Activated T-helper 1 cell treated with anti-CD3 and anti-CD28 coated beads, Interleukin-12 subunit alpha, Interleukin-12 subunit beta, Interleukin-2, Interleukin-4 antibody, amounts not matched to agents 30 ng/mL and 10 ng/mL and 1 ng/mL, durations not matched to agents 14 hours and 24 hours and 36 hours (primary cell): ENCODE results near the gene TMEM98. TPM values are rescaled to one million over a fixed set of nuclear protein-coding genes. Genes with fewer than 3 reads are reported as not detected.
"Not testable (repeated sequence)": the region's sequence is repeated elsewhere in the genome, so short reads cannot be mapped to it uniquely, and the experiment has no call there.

Experiments
- DNase-seq: peaks from one replicate; pipeline ENCODE4 v3.0.0; 2021; ENCODE audit warnings: low spot score
- H3K27ac Mint-ChIP-seq: one replicate; pipeline ENCODE4 v1.8.0; 2021; ENCODE audit warnings: mild to moderate bottlenecking, mixed read lengths
- H3K27me3 Mint-ChIP-seq: one replicate; pipeline ENCODE4 v1.8.0; 2022; ENCODE audit warnings: mild to moderate bottlenecking, moderate library complexity, mixed read lengths; ENCODE audit not compliant: insufficient read depth
- H3K36me3 Mint-ChIP-seq: one replicate; pipeline ENCODE4 v1.8.0; 2021; ENCODE audit warnings: low read depth, mixed read lengths
- H3K4me1 Mint-ChIP-seq: one replicate; pipeline ENCODE4 v1.8.0; 2021; ENCODE audit warnings: low read depth, mixed read lengths
- H3K4me3 Mint-ChIP-seq: one replicate; pipeline ENCODE4 v1.8.0; 2021; ENCODE audit warnings: mild to moderate bottlenecking, moderate library complexity, mixed read lengths
- H3K9me3 Mint-ChIP-seq: one replicate; pipeline ENCODE4 v1.8.0; 2021; ENCODE audit warnings: mixed read lengths
- intact Hi-C: fragments of 100-400 bp; cut with micrococcal nuclease; formaldehyde crosslinking; loops from one replicate; pipeline ENCODE4 v1.15.1; 2024
- total RNA-seq: library from RNA; stranded (reverse); gene quantifications from 2 replicates; pipeline ENCODE4 v1.2.3, GENCODE V29; 2022

The TMEM98 gene
- total RNA-seq, 1 donor from 2014 or later = 0.57 TPM

DNA sequence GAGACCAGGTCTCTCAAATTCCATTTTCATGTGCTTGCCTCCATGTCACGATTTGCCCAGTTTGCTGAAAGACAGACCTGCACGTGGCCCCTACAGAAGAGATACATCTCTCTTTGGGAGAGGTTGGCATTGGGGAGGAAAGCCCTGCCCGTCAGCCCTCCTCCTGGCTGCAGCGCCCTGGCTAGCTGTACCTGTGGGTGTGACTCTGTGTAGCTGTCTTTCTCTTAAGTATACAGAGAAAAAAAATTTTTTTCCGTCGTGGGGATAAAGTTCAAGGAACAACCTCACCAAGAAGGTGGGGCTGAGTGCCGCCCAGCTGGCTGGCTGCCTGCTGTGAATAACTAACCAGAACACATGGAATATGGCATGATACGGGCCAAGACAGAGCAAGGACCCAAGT lies 26.5 kb downstream of the TMEM98 start:
- DNase-seq = no peak
- intact Hi-C loops = no loop called here
- H3K4me1 Mint-ChIP-seq = no peaks in the 10 kb centered on the region
- H3K36me3 Mint-ChIP-seq = no peaks in the 10 kb centered on the region
- H3K27me3 Mint-ChIP-seq = peaks cover 13% of the 10 kb centered on the region
- H3K9me3 Mint-ChIP-seq = no peaks in the 10 kb centered on the region
- no peak overlapping the region for H3K27ac Mint-ChIP-seq
- H3K4me3 Mint-ChIP-seq = no peak overlapping the region

DNA sequence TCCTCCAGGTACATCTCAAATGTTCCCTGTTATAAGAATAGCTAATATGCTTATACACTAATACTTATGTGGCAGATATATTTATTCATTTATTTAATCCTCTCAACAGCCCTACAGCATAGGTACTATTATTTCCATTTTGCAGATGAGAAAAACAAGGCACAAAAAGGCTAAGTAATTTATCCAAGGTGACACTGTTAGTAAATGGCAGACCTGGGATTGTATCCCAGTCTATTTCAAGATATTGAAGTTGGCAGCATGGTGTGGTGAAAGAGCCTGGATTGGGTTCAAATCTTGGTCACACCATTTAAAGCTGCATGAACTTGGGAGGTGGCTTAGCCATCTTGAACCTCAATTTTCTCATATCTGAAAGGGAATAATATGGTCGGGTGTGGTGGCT lies 27.2 kb downstream of the TMEM98 start:
- Mint-ChIP-seq H3K27me3 (peaks cover 13% of the 10 kb centered on the region), H3K36me3 (no peaks in the 10 kb centered on the region), H3K27ac (no peak overlapping the region), H3K4me3 (no peak overlapping the region), H3K9me3 (no peaks in the 10 kb centered on the region), H3K4me1 (no peaks in the 10 kb centered on the region)
- intact Hi-C loops = no loop called here
- DNase-seq = no peak

DNA sequence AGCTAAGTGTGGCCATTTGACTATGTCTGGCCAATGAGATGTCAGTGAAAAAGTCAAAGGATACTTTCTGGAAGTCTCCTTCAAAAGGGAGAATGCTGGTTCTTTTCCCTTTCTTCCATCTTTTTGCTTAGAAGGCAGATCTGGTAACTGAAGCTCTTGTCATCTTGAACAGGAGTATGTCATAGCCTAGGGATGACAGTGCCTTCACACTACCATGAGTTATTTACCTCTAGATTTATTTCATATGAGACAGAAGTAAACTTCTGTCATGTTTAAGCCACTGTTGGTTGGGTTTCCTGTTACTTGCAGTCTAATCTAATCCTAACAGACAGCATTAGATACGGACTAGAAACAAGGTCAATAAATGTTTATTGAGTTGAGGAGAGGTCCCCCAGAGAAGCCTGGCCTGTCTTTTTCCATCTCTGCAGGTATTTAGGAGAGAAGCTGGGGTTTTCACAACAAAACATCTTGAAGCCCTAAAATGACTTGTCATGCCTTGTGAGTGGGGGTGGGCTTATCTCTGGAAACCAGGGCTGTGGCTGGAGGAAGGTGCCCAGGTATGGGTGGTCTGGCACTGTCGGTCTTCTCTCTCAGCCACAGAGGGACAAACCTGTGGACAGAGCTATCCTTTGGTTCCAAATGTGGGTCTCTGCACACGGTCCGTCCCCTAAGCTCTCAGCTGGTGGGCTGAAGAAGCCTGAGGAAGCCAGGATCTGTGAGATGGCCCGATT lies 28.5 kb downstream of the TMEM98 start:
- Mint-ChIP-seq H3K4me3 (no peak overlapping the region), H3K4me1 (no peaks in the 10 kb centered on the region), H3K27me3 (peaks cover 13% of the 10 kb centered on the region), H3K27ac (no peak overlapping the region), H3K36me3 (no peaks in the 10 kb centered on the region), H3K9me3 (no peaks in the 10 kb centered on the region)
- no peak for DNase-seq
- intact Hi-C loops = no loop called here

DNA sequence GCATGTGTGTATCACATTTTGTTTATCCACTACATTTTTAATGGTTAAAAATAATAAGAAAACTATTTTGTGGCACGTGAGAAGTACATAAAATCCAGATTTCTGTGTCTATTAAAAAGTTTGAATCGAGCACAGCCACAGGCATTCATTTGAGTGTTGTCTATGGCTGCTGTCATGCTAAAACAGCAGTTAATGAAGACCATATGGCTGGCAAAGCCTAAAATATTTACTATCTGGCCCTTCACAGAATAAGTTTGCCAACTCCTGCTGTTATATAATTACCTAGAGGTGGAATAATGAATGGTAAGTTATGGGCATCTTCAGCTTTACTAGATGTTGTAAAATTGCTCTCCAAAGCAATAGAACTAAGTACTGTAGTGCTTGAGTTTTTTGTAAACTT lies 30.5 kb downstream of the TMEM98 start:
- Mint-ChIP-seq H3K9me3 (no peaks in the 10 kb centered on the region), H3K4me3 (no peak overlapping the region), H3K27ac (no peak overlapping the region), H3K27me3 (peaks cover 18% of the 10 kb centered on the region), H3K36me3 (no peaks in the 10 kb centered on the region), H3K4me1 (no peaks in the 10 kb centered on the region)
- intact Hi-C loops = no loop called here
- DNase-seq = no peak

DNA sequence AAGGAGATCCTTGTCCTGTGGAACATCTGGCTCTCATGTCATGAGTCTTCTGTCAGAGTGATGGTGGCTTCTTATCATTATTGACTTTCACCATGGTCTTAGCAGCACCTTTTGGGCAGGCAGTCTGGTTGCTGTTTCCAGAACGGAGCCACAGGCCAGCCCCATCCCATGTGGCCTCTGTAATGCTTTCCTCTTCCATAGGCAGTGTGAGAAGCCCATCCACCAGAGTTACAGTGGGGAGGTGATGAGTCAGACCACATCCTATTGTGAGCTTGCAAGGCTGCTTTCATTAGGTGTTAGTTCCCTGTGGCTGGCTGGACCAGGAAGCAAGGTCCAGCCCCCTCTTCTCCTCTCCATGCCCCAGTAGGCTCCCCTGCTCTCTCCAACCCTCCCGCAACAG lies 32.9 kb downstream of the TMEM98 start:
- intact Hi-C loops = no loop called here
- Mint-ChIP-seq H3K4me1 (no peaks in the 10 kb centered on the region), H3K27ac (no peak overlapping the region), H3K36me3 (no peaks in the 10 kb centered on the region), H3K4me3 (no peak overlapping the region), H3K9me3 (no peaks in the 10 kb centered on the region), H3K27me3 (peaks cover 18% of the 10 kb centered on the region)
- DNase-seq = no peak

DNA sequence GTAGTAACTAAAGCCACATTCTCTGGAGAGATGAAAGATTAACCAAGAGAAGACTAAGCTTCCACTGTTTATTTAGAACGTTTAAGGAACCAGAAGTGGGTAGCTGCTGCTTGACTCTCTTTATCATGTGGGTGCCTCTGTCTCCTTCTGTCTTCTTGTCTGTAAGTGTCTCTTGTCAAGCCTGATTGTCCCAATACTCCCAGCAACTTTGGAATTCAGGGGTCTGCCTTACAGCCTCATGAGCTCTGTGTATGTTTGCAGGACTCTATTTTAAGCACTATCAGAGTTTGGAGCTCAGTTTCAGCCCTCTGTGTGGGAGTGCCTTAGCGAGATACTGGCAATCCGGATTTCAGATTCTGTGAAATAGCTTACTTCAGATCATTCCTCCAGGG lies 34.4 kb downstream of the TMEM98 start:
- H3K4me1 Mint-ChIP-seq = no peaks in the 10 kb centered on the region
- DNase-seq = no peak
- no peak overlapping the region for H3K4me3 Mint-ChIP-seq
- H3K9me3 Mint-ChIP-seq = no peaks in the 10 kb centered on the region
- peaks cover 20% of the 10 kb centered on the region for H3K27me3 Mint-ChIP-seq
- no peak overlapping the region for H3K27ac Mint-ChIP-seq
- no peaks in the 10 kb centered on the region for H3K36me3 Mint-ChIP-seq
- intact Hi-C loops = no loop called here

DNA sequence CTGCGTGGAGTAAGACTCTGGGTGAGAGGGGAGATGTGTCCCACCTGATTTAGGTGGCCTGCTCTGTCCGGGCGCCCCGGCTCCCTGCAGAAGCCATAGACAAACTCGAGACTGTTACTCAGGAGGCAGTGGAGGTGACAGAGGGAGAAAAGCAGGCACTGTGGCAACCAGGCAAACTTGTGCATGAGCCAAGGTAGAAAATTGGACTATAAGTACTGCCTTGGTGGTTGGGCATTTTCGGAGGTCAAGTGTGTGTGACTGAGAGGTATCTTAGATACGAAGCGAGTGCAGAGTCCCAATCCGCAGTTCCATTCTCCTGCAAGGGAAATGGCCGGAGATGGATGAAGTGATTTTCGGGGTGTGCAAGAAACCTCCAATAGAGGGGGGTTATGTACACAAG lies 36.6 kb downstream of the TMEM98 start:
- H3K4me1 Mint-ChIP-seq = no peaks in the 10 kb centered on the region
- intact Hi-C loops = no loop called here

DNA sequence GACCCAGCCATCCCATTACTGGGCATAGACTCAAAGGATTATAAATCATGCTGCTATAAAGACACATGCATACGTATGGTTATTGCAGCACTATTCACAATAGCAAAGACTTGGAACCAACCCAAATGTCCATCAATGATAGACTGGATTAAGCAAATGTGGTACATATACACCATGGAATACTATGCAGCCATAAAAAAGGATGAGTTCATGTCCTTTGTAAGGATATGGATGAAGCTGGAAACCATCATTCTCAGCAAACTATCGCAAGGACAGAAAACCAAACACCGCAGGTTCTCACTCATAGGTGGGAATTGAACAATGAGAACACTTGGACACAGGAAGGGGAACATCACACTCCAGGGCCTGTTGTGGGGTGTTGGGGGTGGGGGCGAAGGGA lies 41.3 kb downstream of the TMEM98 start:
- H3K4me3 Mint-ChIP-seq, H3K27ac Mint-ChIP-seq, DNase-seq, H3K36me3 Mint-ChIP-seq, intact Hi-C loops: not testable (repeated sequence)
- H3K4me1 Mint-ChIP-seq = peaks cover 20% of the 10 kb centered on the region
- H3K9me3 Mint-ChIP-seq = peaks cover 16% of the 10 kb centered on the region
- H3K27me3 Mint-ChIP-seq = peaks cover 14% of the 10 kb centered on the region

More for the DNA sequence above, 36.6 kb downstream of the TMEM98 start:
- DNase-seq = no peak
- Mint-ChIP-seq H3K9me3 (peaks cover 9% of the 10 kb centered on the region), H3K27me3 (peaks cover 17% of the 10 kb centered on the region), H3K4me3 (no peak overlapping the region), H3K36me3 (no peaks in the 10 kb centered on the region), H3K27ac (no peak overlapping the region)

DNA sequence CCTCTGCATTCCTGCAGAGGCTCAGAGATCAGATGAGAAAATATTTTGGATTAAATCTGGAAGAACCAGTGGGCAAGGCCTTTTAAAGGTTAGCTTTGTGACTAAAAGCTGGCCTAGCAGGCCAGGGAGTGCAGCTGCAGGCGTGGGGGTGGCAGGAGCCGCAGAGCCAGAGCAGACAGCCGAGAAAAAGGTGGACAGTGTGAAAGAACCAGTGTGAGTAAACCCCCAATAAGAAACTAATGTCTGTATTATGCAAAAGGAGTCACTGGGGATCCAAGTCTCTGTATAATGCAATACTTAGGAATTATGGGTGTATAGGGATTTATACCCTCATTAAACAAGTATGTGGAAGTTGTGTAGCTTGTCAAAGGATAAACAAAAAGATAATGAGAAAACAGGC lies 42.3 kb downstream of the TMEM98 start:
- Mint-ChIP-seq H3K36me3 (no peaks in the 10 kb centered on the region), H3K4me3 (no peak overlapping the region), H3K27me3 (peaks cover 17% of the 10 kb centered on the region), H3K27ac (no peak overlapping the region), H3K4me1 (peaks cover 20% of the 10 kb centered on the region), H3K9me3 (peaks cover 16% of the 10 kb centered on the region)
- no peak for DNase-seq
- intact Hi-C loops = no loop called here

DNA sequence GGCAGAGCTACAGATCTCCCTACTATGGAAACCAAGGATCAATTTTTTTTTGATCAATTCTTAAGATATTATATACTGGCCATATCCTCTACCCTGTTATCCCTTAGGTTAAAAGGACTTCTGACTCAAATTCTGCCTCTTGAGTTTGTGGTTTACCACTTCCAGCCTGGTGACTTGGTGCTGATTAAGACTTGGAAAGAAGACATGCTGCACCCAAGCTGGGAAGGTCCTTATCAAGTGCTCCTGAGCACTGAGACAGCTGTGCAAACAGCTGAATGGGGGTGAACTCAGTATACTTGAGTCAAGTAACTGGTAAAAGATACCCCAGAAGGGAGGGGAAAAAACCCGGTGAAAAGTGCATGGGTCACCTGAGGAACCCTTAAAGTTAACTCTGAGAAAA lies 43.2 kb downstream of the TMEM98 start:
- H3K9me3 Mint-ChIP-seq = peaks cover 16% of the 10 kb centered on the region
- no peak overlapping the region for H3K4me3 Mint-ChIP-seq
- peaks cover 20% of the 10 kb centered on the region for H3K4me1 Mint-ChIP-seq
- DNase-seq = peak; percentile 21
- intact Hi-C loops = no loop called here
- peaks cover 13% of the 10 kb centered on the region for H3K27me3 Mint-ChIP-seq
- H3K27ac Mint-ChIP-seq = peak overlapping the region; percentile 50
- H3K36me3 Mint-ChIP-seq = no peaks in the 10 kb centered on the region

DNA sequence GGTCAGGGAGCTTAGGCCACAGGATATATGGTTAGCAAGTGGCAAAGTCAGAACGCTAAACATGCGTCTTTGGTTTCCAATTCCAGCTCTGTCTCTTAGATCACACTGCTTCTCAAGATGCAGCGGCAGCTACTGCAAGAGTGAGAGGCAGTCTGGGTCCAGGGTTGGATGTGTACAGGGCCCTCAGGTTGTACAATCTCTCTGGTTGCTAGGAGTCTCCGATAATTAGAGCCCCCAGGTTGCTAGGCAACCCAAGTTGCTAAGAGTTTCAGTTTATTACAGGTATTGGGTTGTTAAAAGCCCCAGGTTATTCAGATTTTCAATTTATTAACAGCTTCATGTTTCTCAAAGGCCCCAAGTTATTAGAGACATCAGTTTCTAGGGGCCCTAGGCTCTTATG lies 48.2 kb downstream of the TMEM98 start:
- no peak overlapping the region for H3K4me3 Mint-ChIP-seq
- intact Hi-C loops = no loop called here

DNA sequence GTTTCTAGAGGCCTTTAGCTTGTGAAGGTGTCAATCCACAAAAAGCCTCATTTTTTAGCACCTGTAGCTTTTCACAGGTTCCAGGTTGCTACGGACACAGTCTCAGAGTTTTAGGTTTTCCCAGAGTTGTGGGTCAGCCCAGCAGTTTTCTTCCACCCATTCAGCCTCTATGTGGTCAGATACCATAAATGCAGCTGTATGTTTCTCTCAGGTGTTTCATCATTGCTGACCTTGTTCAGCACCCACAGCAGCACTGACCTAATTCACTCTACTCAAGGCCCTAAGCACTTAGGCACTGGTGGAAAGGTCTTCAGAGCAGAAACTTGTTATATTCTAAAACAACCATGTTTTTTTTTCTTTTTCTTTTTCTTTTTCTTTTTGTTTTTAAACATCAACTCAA lies 48.7 kb downstream of the TMEM98 start:
- no peak overlapping the region for H3K27ac Mint-ChIP-seq
- DNase-seq = no peak
- no peak overlapping the region for H3K4me3 Mint-ChIP-seq
- intact Hi-C loops = no loop called here
- no peaks in the 10 kb centered on the region for H3K36me3 Mint-ChIP-seq
- peaks cover 3% of the 10 kb centered on the region for H3K4me1 Mint-ChIP-seq
- H3K9me3 Mint-ChIP-seq = no peaks in the 10 kb centered on the region
- peaks cover 7% of the 10 kb centered on the region for H3K27me3 Mint-ChIP-seq

More for the DNA sequence above, 48.2 kb downstream of the TMEM98 start:
- no peak for DNase-seq
- H3K36me3 Mint-ChIP-seq = no peaks in the 10 kb centered on the region
- no peak overlapping the region for H3K27ac Mint-ChIP-seq
- peaks cover 7% of the 10 kb centered on the region for H3K27me3 Mint-ChIP-seq
- H3K9me3 Mint-ChIP-seq = no peaks in the 10 kb centered on the region
- peaks cover 8% of the 10 kb centered on the region for H3K4me1 Mint-ChIP-seq

DNA sequence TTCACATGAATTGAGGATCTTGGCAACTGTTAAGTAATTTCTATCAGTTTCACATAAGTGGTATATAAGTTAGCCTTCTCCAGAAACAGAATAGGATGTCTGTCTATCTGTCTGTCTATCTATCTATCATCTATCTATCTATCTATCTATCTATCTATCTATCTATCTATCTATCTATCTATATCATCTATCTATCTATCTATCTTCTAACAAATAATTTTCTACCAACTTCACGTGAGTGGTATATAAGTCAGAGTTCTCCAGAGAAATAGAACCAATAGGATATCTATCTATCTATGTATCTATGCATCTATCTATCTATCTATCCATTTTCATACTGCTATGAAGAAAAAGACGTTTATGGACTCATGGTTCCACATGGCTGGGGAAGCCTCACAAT lies 52.3 kb downstream of the TMEM98 start:
- H3K4me3 Mint-ChIP-seq = no peak overlapping the region
- H3K36me3 Mint-ChIP-seq = no peaks in the 10 kb centered on the region
- no peaks in the 10 kb centered on the region for H3K4me1 Mint-ChIP-seq
- DNase-seq = no peak
- H3K27me3 Mint-ChIP-seq = no peaks in the 10 kb centered on the region
- intact Hi-C loops = no loop called here
- H3K27ac Mint-ChIP-seq = no peak overlapping the region
- peaks cover 10% of the 10 kb centered on the region for H3K9me3 Mint-ChIP-seq

DNA sequence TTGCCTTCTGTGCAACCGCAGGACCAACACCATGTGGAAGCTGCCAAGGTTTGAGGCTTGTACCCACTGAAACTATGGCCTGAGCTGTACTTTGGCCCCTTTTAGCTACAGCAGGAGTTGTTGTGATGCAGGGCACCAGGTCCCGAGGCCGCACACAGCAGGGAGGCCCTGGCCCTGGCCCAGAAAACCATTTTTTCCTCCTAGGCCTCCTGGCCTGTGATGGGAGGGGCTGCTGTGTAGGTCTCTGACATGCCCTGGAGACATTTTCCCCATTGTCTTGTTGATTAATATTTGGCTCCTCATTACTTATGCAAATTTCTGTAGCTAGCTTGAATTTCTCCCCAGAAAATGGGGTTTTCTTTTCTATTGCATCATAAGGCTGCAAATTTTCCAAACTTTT lies 53.7 kb downstream of the TMEM98 start:
- H3K4me1 Mint-ChIP-seq, H3K27ac Mint-ChIP-seq, H3K36me3 Mint-ChIP-seq, DNase-seq, H3K27me3 Mint-ChIP-seq, H3K4me3 Mint-ChIP-seq, intact Hi-C loops: not testable (repeated sequence)
- peaks cover 10% of the 10 kb centered on the region for H3K9me3 Mint-ChIP-seq
